GM12875 (cell line): ENCODE results near the gene CDCA4.

ENCODE experiments used
- H3K4me3 ChIP-seq: one replicate; pipeline ENCODE4 v1.5.1; 2011; ENCODE audit warnings: low read depth, low read length, control low read depth
- CTCF ChIP-seq: IDR thresholded peaks from 2 replicates; pipeline ENCODE4 v1.5.1; 2011; ENCODE audit warnings: low read depth, mild to moderate bottlenecking, control low read depth, inconsistent platforms, low read length, moderate library complexity, borderline replicate concordance; ENCODE audit not compliant: insufficient read depth

The CDCA4 gene

DNA sequence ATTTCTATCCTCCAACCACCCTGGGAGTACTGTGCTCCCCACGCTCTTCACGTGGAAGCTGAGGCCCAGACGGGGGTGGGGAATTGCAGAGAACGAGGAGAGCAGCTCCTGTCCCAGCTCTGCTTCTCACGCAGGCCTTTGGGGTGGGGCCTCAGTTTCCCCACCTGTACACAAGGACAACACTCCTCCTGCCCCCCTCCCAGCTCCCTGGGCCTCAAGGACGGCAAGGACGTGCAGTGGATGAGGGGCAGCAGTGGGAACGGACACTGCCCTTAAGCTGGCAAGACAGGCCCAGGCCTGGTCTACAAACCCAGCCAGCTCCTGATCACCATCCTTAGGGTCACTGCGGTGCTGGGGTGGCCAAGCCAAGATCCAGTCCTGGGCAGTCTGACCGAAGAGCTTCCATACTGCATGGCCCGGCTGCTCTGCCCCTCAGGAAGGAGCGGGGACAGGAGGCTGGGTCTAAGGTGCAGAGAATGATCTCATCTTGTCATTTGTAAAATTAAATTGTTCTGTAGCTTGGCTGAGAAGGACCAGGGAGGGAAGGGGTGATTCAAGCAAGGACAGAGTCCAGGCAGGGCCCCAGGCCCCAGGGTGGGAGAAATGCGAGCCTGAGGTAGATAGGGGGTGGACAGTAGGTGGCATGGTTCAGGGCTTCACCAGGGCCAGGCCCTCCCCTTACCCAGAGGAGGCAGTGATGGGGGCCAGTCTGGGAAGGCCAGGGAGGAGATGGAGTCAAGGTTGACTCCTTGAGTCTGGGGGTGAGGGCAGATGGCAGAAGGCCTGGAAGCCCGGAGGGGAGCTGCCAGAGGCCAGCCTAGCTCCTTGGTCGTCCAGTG, 36.6 kb downstream of the CDCA4 start:
- no peak overlapping the region for H3K4me3 ChIP-seq
- TF ChIP-seq CTCF, result no peak

GRCh38 chr14:104983231-104983721, 37.6 kb downstream of the CDCA4 start:
- TF ChIP-seq CTCF, result no peak
- H3K4me3 ChIP-seq, result no peak overlapping the region

GRCh38 chr14:104982548-104983230, 38.2 kb downstream of the CDCA4 start:
- H3K4me3 ChIP-seq, result no peak overlapping the region
- no peak for TF ChIP-seq CTCF

- no peak for TF ChIP-seq CTCF
- H3K4me3 ChIP-seq, result no peak overlapping the region
Measured at GRCh38 chr14:104981699-104982541, 39.0 kb downstream of the CDCA4 start.

DNA sequence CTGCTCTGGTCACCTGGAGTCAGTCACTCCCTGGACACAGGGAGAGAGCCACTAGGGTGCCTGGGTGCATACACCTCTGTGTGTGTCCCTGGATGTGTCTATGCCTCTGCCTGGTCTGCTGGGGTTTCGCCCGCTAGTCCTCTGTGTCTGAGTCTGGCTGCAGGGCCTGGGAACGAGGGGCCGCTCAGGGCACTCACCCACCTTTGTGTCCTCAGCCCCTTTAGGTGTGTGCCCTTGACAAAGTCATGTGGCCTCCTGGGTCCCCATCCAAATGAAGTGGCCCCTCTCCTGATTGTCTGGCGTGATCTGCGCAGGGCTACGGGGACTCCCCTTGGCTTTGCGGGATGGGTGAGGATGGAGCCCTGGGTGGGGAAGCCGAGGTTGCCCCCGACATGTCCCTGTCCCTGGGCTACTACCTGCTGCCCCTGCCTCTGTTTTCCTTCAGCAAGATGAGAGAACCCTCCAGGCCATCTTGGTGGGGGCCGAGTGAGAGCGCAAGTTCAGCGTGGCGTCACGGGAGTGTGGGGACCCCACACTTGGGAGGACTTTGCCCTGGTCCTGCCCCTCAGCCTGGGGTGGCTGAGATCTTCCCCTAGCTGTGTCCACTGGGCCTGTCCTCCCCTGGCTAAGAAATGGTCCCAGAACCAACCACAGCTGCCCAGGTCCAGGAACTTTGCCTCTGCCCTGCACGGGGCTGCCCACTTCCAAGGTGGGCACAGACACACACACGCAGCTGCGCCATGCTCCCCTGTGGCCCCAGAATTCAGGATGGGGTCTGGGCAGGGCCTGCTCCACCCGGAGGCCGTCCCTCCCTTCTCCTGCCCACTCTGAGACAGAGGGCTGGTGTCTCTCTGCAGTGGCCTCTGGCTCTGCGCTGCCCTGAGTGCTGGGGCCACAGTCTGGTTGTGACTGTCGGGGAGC, 40.0 kb downstream of the CDCA4 start:
- no peak for TF ChIP-seq CTCF
- H3K4me3 ChIP-seq, result no peak overlapping the region
